HG02678 (cell line): ENCODE data around the gene SUCNR1.
"Not testable (repeated sequence)": the region's sequence is repeated elsewhere in the genome, so short reads cannot be mapped to it uniquely, and the experiment has no call there.

Experiments used
- ATAC-seq: cut with Tn5 transposase; IDR thresholded peaks from one replicate; pipeline ENCODE4 v1.9.1; 2021; ENCODE audit warnings: mild to moderate bottlenecking, moderate library complexity; ENCODE audit not compliant: unreplicated experiment

The SUCNR1 gene

GRCh38 chr3:151871639-151872468 is 1.6 kb upstream of the SUCNR1 start:
- peak; percentile 75 for ATAC-seq

- ATAC-seq, result not testable (repeated sequence)
These were observed 636 bp downstream of the SUCNR1 start for GRCh38 chr3:151874079-151874478.

GRCh38 chr3:151875759-151876158 is 2.3 kb downstream of the SUCNR1 start:
- ATAC-seq, result peak; percentile 69

GRCh38 chr3:151877269-151877668 is 3.8 kb downstream of the SUCNR1 start:
- no peak for ATAC-seq

GRCh38 chr3:151878465-151878864 is 5.0 kb downstream of the SUCNR1 start:
- ATAC-seq, result no peak

- ATAC-seq, result no peak
These were observed 5.6 kb downstream of the SUCNR1 start for GRCh38 chr3:151879037-151879436.

GRCh38 chr3:151879679-151880415 is 6.4 kb downstream of the SUCNR1 start:
- ATAC-seq, result peak; percentile 40

- ATAC-seq, result no peak
These were observed 6.9 kb downstream of the SUCNR1 start for GRCh38 chr3:151880416-151880690.

- ATAC-seq, result no peak
These were observed 7.7 kb downstream of the SUCNR1 start for GRCh38 chr3:151881137-151881536.

- not testable (repeated sequence) for ATAC-seq
These were observed 12.0 kb downstream of the SUCNR1 start for GRCh38 chr3:151885397-151885796.

- not testable (repeated sequence) for ATAC-seq
These were observed 14.2 kb downstream of the SUCNR1 start for GRCh38 chr3:151887450-151888211.

- ATAC-seq, result peak; percentile 92
These were observed 17.3 kb downstream of the SUCNR1 start for GRCh38 chr3:151890721-151891141.

- no peak for ATAC-seq
These were observed 18.3 kb downstream of the SUCNR1 start for GRCh38 chr3:151891721-151892120.

GRCh38 chr3:151894219-151894618 is 20.8 kb downstream of the SUCNR1 start:
- ATAC-seq, result no peak

GRCh38 chr3:151895478-151896241 is 22.2 kb downstream of the SUCNR1 start:
- ATAC-seq, result no peak

GRCh38 chr3:151896246-151897012 is 23.0 kb downstream of the SUCNR1 start:
- no peak for ATAC-seq

- ATAC-seq, result not testable (repeated sequence)
These were observed 24.7 kb downstream of the SUCNR1 start for GRCh38 chr3:151898121-151898520.

GRCh38 chr3:151898564-151899261 is 25.3 kb downstream of the SUCNR1 start:
- ATAC-seq, result not testable (repeated sequence)

GRCh38 chr3:151899996-151900395 is 26.6 kb downstream of the SUCNR1 start:
- no peak for ATAC-seq
